NCI-H510A treated with DMSO at 0.1 percent for 48 hours (cell line): Measurements from ENCODE around the gene SRBD1.
"Not testable (repeated sequence)": the region's sequence is repeated elsewhere in the genome, so short reads cannot be mapped to it uniquely, and the experiment has no call there.

Experiments
- DNase-seq: peaks from one replicate; lab custom pipeline; 2025; lab: John Stamatoyannopoulos, UW

SRBD1 gene

GRCh38 chr2:45468279-45468678 is 142.8 kb downstream of the SRBD1 start:
- no peak for DNase-seq

GRCh38 chr2:45466053-45466452 is 145.0 kb downstream of the SRBD1 start:
- DNase-seq = peak; percentile 42

- DNase-seq = no peak
These were observed 150.2 kb downstream of the SRBD1 start for GRCh38 chr2:45460825-45461224.

- DNase-seq = no peak
These were observed 151.2 kb downstream of the SRBD1 start for GRCh38 chr2:45459860-45460259.

DNA sequence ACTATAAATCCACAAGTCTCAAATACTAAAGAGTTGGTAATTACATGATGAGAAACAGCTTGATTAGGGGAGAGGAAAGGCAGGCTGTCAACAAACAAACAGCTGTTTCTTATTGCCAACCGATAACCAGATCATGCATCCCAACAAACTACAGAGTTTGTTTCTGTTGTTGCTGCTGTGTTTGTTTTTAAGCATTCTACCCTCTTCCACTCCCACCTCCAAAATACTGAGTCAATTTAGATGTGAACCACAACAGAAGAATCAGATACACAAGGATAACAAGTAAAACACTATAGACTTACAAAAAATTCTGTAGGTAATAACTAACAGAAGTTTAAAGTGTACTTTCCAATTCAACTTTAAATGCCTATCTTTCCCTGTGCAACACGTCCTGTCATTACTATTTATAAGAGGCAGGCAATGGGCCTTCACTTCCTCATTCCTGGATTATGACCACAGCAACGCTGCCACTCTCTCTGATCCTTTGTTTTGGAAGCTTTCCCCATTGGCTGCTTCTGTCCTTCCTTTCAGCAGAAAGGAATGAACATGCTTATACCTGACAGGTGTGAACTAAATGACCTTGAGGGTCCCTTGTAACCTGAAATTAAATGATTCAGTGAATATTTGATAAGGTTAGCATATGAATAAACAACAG is 152.0 kb downstream of the SRBD1 start:
- DNase-seq = peak; percentile 54

DNA sequence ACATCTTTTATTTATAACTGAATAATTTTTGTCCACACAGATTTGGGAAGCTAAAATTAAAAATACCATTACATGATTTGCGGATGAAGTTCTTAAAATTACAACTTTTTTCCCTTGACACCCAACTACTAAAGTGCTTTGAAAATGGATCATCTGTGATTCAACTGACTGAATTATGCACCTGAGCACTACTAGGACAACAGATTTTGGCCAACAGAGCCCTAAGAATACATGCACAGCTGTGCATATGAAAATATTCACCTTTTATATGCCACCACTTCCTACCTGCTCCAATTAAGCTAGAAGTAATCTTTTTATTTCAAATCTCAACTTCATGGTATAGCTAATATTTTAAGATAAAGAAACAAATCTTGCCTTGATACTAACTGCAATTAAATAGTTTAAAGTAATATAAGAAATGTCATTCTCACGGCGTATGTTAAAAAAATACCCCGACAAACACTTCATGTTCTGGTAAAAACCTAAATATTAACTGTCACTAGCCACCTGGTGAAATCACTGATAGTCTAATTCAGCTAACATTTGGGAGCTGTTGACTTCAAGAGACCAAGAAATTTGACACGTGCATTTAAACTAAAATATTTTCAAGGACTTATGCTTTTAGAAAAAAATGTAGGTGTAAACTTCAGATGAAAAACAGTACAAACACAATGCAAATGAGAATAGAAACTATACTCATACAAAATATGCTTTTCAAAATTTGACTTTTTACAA is 153.7 kb downstream of the SRBD1 start:
- DNase-seq = no peak

GRCh38 chr2:45452866-45453265 is 158.2 kb downstream of the SRBD1 start:
- DNase-seq = no peak

- no peak for DNase-seq
These were observed 160.4 kb downstream of the SRBD1 start for GRCh38 chr2:45450634-45451033.

GRCh38 chr2:45448217-45448616 is 162.8 kb downstream of the SRBD1 start:
- no peak for DNase-seq

- DNase-seq = no peak
These were observed 165.1 kb downstream of the SRBD1 start for GRCh38 chr2:45446016-45446415.

DNA sequence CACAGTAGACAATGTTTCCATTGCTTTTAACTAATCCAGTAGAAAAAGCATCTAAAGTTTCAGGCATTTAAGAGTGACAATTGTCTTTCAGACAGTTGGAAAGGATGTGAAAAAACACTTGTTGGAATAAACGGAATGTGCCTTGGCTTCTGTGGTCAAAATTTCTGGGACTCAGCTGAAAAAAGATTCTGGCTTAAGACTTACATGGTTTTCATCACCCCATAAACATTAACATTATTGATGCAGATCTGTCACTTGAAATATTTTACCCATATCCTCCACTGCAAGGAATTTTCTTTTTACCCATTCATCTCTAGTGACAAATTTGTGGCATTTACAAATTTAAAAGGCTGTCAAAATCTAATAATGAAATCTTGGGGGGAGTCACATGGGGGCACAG is 166.0 kb downstream of the SRBD1 start:
- no peak for DNase-seq

DNA sequence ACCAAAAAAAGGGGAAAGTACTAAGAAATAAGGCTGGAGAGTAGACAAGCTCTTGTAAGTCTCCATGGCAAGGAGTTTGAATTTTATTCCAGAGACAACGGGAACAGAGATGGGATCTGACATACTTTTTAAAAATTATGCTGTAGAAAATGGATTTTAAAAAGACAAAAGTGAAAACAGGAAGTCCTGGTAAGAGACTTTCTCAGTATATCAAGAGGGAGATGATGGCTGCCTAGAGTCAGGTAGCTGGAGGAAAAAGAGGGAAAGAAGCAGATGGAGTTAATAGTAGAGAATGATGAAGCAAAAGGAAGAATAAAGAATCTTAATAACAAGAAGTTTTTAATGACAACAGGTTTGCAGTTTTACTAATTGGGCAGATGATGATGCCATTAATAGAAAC is 168.1 kb downstream of the SRBD1 start:
- DNase-seq = no peak

GRCh38 chr2:45442026-45442425 is 169.0 kb downstream of the SRBD1 start:
- DNase-seq = no peak

DNA sequence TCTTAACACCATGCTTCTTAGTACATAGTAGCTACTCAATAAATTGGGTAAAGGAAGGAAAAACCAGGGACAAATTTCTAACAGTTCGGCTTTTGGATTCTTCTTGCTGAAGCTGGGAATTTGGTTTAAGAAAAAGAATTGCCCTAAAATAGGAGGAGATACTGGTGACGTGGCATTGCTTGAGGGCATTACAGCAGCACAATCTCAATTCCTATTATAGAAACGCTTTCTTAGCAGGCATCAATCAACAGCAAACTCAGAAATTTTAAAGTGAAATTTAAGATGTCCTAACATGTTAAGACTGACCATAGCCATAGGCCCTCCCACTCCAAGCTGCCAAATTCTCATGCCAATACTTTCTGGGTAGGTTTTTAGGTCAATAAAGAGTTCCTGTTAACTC is 169.5 kb downstream of the SRBD1 start:
- DNase-seq = no peak

GRCh38 chr2:45439788-45440773 is 171.0 kb downstream of the SRBD1 start:
- DNase-seq = no peak

DNA sequence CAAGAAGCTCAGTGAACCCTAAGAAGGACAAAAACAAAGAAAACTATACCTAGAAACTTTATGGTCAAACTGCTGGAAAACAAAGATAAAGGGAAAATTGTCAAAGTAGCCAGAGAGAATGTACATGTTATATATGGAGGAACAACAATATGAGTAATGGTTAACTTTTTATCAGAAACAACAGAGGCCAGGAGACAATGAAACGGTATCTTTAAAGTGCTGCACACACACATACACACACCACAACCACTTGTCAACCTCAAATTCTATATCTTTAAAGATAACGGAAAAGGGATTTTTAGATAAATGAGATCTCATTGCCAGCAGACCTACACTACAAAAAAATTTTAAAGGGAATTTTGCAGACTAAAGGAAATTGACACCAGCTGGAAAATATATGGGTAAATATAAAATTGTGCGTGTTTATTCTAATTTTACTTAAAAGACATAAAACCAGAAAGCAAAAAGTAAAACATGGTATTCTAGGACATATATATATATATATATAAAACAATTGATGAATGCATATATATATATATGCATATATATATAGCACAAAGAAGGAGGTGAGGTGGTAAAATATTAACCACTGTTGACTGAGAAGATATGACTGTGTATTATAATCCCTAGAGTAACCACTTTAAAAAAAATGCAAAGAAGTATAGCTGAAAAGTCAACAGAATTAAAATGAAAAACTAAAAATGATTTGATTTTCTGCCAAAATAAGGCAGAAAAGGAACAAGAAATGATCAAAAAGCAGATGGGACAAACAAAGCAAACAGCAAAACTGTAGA is 172.0 kb downstream of the SRBD1 start:
- no peak for DNase-seq

DNA sequence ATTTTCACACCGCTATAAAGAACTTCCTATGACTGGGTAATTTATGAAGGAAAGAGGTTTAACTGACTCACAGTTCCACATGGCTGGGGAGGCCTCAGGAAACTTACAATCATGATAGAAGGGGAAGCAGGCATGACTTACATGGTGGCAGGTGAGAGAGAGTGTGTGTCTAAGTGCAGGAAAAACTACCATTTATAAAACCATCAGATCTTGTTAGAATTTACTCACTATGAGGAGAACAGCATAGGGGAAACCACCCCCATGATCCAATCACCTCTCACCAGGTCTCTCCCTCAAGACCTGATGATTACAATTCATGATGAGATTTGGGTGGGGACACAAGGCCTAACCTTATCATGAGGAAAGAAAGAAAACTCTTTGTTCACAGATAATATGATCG is 174.6 kb downstream of the SRBD1 start:
- DNase-seq = no peak

DNA sequence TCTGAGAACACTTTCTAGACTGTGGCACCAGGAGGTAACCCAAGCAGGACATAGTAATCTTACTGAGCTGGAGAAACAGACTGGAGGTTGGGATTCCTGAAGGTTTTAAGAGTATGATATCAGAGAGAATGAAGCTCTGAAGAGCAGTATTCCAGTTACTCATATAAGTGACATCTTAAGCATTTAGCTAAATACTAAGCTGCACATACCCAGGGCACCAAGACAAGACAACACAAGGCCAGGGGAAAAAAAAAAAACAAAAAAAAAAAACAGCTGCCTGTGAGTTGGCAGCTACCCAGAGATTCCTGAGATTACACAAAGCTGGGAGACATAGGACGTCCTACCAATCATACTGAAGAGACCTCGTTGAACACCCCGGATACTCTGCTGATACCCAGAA is 175.8 kb downstream of the SRBD1 start:
- DNase-seq = peak; percentile 9

DNA sequence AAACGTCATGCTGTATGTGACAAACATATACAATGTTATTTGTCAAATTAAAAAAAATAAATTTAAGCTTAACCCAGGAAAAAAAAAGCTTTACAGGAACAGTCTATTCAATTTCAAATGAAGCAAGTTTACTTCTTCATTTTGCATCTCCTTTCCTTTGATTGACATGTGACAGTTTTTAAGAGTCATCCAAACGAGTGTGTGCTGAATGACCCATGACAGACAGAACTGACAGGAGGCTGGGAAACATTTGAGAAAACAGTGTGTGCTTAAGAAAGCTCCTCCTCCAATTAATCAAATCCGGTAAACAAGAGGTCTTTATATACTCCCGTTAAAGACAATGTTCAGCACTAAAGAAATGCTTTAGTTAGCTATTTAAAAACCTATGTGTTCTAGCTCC is 177.7 kb downstream of the SRBD1 start:
- no peak for DNase-seq

GRCh38 chr2:45432406-45432805 is 178.7 kb downstream of the SRBD1 start:
- DNase-seq = no peak

GRCh38 chr2:45426025-45426424 is 185.0 kb downstream of the SRBD1 start:
- not testable (repeated sequence) for DNase-seq

DNA sequence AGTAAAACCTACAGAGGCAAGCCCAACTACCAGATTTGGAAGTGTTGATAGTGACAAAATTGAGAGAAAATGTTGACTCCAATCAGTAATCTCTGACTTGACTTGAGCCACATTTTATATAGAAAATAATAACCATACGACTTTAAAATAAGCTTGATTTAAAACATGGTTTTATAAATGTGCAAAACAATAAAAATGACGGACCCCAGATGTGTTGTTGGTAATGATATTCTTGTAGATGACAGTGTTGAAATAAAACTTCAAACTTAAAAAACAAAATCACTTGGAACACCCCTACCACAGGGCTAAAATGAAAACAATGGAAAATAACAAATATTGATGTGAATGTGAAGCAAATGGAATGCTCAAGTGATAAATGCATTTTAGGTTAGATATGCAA is 188.1 kb downstream of the SRBD1 start:
- DNase-seq = no peak
